ENCODE data around the gene CIAO1. TPM values are rescaled to one million over a fixed set of nuclear protein-coding genes. Genes with fewer than 3 reads are reported as not detected.
A peak's percentile ranks its signal among the peaks of the same experiment; 100 is the strongest.

CIAO1 gene
- total RNA-seq, 1 experiment from 2014 or later = 82.8 TPM

GRCh38 chr2:96240341-96241038, 25.5 kb upstream of the CIAO1 start:
- CTCF ChIA-PET = interaction anchor here (0.6 to 2.8 kb wide), 7 partner anchors 13 to 298 kb away, joined by 3 to 13 read pairs (median 4); partner anchors contain the start of gene ASTL
- Mint-ChIP-seq H3K4me3 (no peak overlapping the region), H3K4me1 (peaks cover 8% of the 10 kb centered on the region), H3K27ac (no peak overlapping the region), H3K36me3 (no peaks in the 10 kb centered on the region), H3K9me3 (no peaks in the 10 kb centered on the region), H3K27me3 (ENCODE audit: low read depth) (no peaks in the 10 kb centered on the region)
- no peak for DNase-seq (ENCODE audit: low spot score)
- POLR2A ChIA-PET = interaction anchor here (1.2 to 1.4 kb wide), 2 partner anchors 31 to 32 kb away, joined by 3 to 7 read pairs; partner anchors contain the start of gene STARD7
- ATAC-seq = no peak
- TF ChIP-seq FOXJ3 (CRISPR knock-in tag; IDR thresholded peaks at IDR 0.05; ENCODE audit: borderline replicate concordance) (no peak), ZNF671 (CRISPR knock-in tag; IDR thresholded peaks at IDR 0.05) (no peak), PRRX2 (CRISPR knock-in tag; IDR thresholded peaks at IDR 0.05) (no peak), JUN (CRISPR knock-in tag; IDR thresholded peaks at IDR 0.05) (no peak), CBFB (CRISPR knock-in tag; IDR thresholded peaks at IDR 0.05; ENCODE audit: low read depth) (no peak), NFYB (CRISPR knock-in tag; conservative IDR thresholded peaks at IDR 0.05; ENCODE audit: low read depth) (no peak), ZNF281 (CRISPR knock-in tag; IDR thresholded peaks at IDR 0.05) (no peak), ERG (CRISPR knock-in tag; IDR thresholded peaks at IDR 0.05) (no peak), MAX (CRISPR knock-in tag; IDR thresholded peaks at IDR 0.05) (no peak), OVOL2 (CRISPR knock-in tag; IDR thresholded peaks at IDR 0.05; ENCODE audit: borderline replicate concordance) (no peak), SMAD3 (CRISPR knock-in tag; IDR thresholded peaks at IDR 0.05; ENCODE audit: borderline replicate concordance) (no peak), ZNF416 (CRISPR knock-in tag; IDR thresholded peaks at IDR 0.05) (no peak), JAZF1 (CRISPR knock-in tag; IDR thresholded peaks at IDR 0.05) (no peak)
- TF ChIP-seq, protein P1, sequence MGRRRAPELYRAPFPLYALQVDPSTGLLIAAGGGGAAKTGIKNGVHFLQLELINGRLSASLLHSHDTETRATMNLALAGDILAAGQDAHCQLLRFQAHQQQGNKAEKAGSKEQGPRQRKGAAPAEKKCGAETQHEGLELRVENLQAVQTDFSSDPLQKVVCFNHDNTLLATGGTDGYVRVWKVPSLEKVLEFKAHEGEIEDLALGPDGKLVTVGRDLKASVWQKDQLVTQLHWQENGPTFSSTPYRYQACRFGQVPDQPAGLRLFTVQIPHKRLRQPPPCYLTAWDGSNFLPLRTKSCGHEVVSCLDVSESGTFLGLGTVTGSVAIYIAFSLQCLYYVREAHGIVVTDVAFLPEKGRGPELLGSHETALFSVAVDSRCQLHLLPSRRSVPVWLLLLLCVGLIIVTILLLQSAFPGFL (CRISPR knock-in tag; IDR thresholded peaks at IDR 0.05; ENCODE audit: borderline replicate concordance) = no peak

DNA sequence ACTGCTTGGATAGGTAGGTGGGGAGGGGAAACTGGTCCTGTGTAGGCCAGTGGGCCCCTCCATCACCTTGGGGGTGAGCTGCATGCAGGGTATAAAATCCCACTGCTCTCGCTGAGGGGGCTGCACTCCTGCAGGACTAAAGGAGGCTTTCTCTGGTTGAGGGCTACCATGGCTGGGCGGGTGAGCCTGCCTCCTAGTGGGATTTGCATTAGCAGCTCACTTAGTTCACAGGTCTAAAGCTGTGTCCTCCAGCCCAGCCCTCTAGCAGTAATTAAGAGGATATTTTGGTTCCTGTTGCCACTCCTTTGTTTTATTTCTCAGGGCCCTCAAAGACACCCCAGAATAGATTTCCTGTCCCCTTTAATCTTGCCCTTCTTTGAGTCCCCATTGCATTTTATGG, 24.8 kb upstream of the CIAO1 start:
- Mint-ChIP-seq H3K4me3 (no peak overlapping the region), H3K27ac (no peak overlapping the region), H3K4me1 (peaks cover 8% of the 10 kb centered on the region), H3K36me3 (no peaks in the 10 kb centered on the region), H3K9me3 (no peaks in the 10 kb centered on the region), H3K27me3 (ENCODE audit: low read depth) (no peaks in the 10 kb centered on the region)
- CTCF ChIA-PET = interaction anchor here (0.6 to 2.8 kb wide), 9 partner anchors 12 to 297 kb away, joined by 3 to 13 read pairs (median 4); partner anchors contain the start of gene ASTL
- ATAC-seq (peak; percentile 81), DNase-seq (ENCODE audit: low spot score) (peak; percentile 36)
- POLR2A ChIA-PET = interaction anchor here (0.8 to 1.4 kb wide), 2 partner anchors 33 to 40 kb away, joined by 3 to 7 read pairs; partner anchors contain the start of gene STARD7
- TF ChIP-seq ETV6 (CRISPR knock-in tag; IDR thresholded peaks at IDR 0.05) = no peak

- Mint-ChIP-seq H3K4me1 (peaks cover 8% of the 10 kb centered on the region), H3K27ac (no peak overlapping the region), H3K4me3 (no peak overlapping the region), H3K27me3 (ENCODE audit: low read depth) (no peaks in the 10 kb centered on the region), H3K9me3 (no peaks in the 10 kb centered on the region), H3K36me3 (no peaks in the 10 kb centered on the region)
- POLR2A ChIA-PET = interaction anchor here (0.8 to 1.4 kb wide), 2 partner anchors 33 to 41 kb away, joined by 3 to 7 read pairs; partner anchors contain the start of gene STARD7
- no peak for TF ChIP-seq E2F5 (CRISPR knock-in tag; IDR thresholded peaks at IDR 0.05)
- no peak for ATAC-seq
- DNase-seq (ENCODE audit: low spot score) = no peak
- CTCF ChIA-PET = interaction anchor here (0.6 to 2.8 kb wide), 8 partner anchors 12 to 296 kb away, joined by 3 to 13 read pairs (median 4); partner anchors contain the start of gene ASTL
These were observed 24.0 kb upstream of the CIAO1 start for GRCh38 chr2:96241900-96242611.

Data from WTC11 (cell line).